ENCODE measurements around the gene SMYD4. TPM values are rescaled to one million over a fixed set of nuclear protein-coding genes. Genes with fewer than 3 reads are reported as not detected.
A peak's percentile ranks its signal among the peaks of the same experiment; 100 is the strongest.
"Not testable (repeated sequence)": the region's sequence is repeated elsewhere in the genome, so short reads cannot be mapped to it uniquely, and the experiment has no call there.

Gene SMYD4
- total RNA-seq: 9.8 TPM

- peak; percentile 79 for DNase-seq
Measured at GRCh38 chr17:1829592-1830257, at the start of gene SMYD4, which contains the start of gene RPA1. Gene SMYD4 (minus strand): TSS chr17:1829902. CDS start chr17:1827994, 1,908 bp downstream. Gene RPA1 (plus strand): TSS chr17:1830005. CDS start chr17:1830094, 89 bp downstream.

GRCh38 chr17:1878419-1879121, 48.9 kb upstream of the SMYD4 start:
- DNase-seq: no peak

- no peak for DNase-seq
Measured at GRCh38 chr17:1875597-1875996, 45.9 kb upstream of the SMYD4 start.

GRCh38 chr17:1873418-1873817, 43.7 kb upstream of the SMYD4 start:
- DNase-seq: no peak

GRCh38 chr17:1872976-1873375, 43.3 kb upstream of the SMYD4 start:
- DNase-seq: no peak

- no peak for DNase-seq
Measured at GRCh38 chr17:1872254-1872653, 42.6 kb upstream of the SMYD4 start.

GRCh38 chr17:1871756-1872155, 42.1 kb upstream of the SMYD4 start:
- DNase-seq: no peak

GRCh38 chr17:1870592-1870991, 40.9 kb upstream of the SMYD4 start:
- no peak for DNase-seq

GRCh38 chr17:1868090-1868489, 38.4 kb upstream of the SMYD4 start:
- DNase-seq: no peak

- DNase-seq: no peak
Measured at GRCh38 chr17:1867307-1867706, 37.6 kb upstream of the SMYD4 start.

GRCh38 chr17:1865252-1866037, 35.7 kb upstream of the SMYD4 start:
- DNase-seq: no peak

GRCh38 chr17:1861391-1862010, 31.8 kb upstream of the SMYD4 start:
- no peak for DNase-seq

GRCh38 chr17:1860978-1861377, 31.3 kb upstream of the SMYD4 start:
- no peak for DNase-seq

GRCh38 chr17:1856462-1856861, 26.8 kb upstream of the SMYD4 start:
- not testable (repeated sequence) for DNase-seq

GRCh38 chr17:1853698-1854097, 24.0 kb upstream of the SMYD4 start:
- DNase-seq: no peak

- DNase-seq: no peak
Measured at GRCh38 chr17:1852327-1852726, 22.6 kb upstream of the SMYD4 start.

- no peak for DNase-seq
Measured at GRCh38 chr17:1847191-1847590, 17.5 kb upstream of the SMYD4 start.

- DNase-seq: no peak
Measured at GRCh38 chr17:1843947-1844346, 14.2 kb upstream of the SMYD4 start.

- no peak for DNase-seq
Measured at GRCh38 chr17:1839516-1839915, 9.8 kb upstream of the SMYD4 start.

- no peak for DNase-seq
Measured at GRCh38 chr17:1834380-1835149, 4.9 kb upstream of the SMYD4 start.

GRCh38 chr17:1830288-1830687, 586 bp upstream of the SMYD4 start:
- DNase-seq: no peak

- no peak for DNase-seq
Measured at GRCh38 chr17:1829216-1829591, 498 bp downstream of the SMYD4 start.
